HG03457 (cell line): ENCODE results near the gene ABL1.

Experiments used
- ATAC-seq: cut with Tn5 transposase; IDR thresholded peaks from one replicate; pipeline ENCODE4 v1.9.1; 2021; ENCODE audit warnings: moderate number of reproducible peaks; ENCODE audit not compliant: unreplicated experiment

ABL1 gene

GRCh38 chr9:130870491-130871381 lies 35.7 kb downstream of the ABL1 start:
- no peak for ATAC-seq

GRCh38 chr9:130871395-130872062 lies 36.5 kb downstream of the ABL1 start:
- ATAC-seq: no peak

- no peak for ATAC-seq
Observed at GRCh38 chr9:130872093-130872492, 37.0 kb downstream of the ABL1 start.

- no peak for ATAC-seq
Observed at GRCh38 chr9:130872508-130872907, 37.5 kb downstream of the ABL1 start.

GRCh38 chr9:130872912-130873503 lies 38.0 kb downstream of the ABL1 start:
- ATAC-seq: no peak

- ATAC-seq: no peak
Observed at GRCh38 chr9:130873966-130874365, 38.9 kb downstream of the ABL1 start.

- no peak for ATAC-seq
Observed at GRCh38 chr9:130874783-130875182, 39.7 kb downstream of the ABL1 start.

- no peak for ATAC-seq
Observed at GRCh38 chr9:130877300-130877699, 42.2 kb downstream of the ABL1 start.

GRCh38 chr9:130878295-130878694 lies 43.2 kb downstream of the ABL1 start:
- no peak for ATAC-seq

GRCh38 chr9:130879863-130880411 lies 44.9 kb downstream of the ABL1 start:
- no peak for ATAC-seq

- ATAC-seq: no peak
Observed at GRCh38 chr9:130880599-130881220, 45.7 kb downstream of the ABL1 start.

- ATAC-seq: no peak
Observed at GRCh38 chr9:130881516-130881915, 46.5 kb downstream of the ABL1 start.

- no peak for ATAC-seq
Observed at GRCh38 chr9:130882696-130883225, 47.7 kb downstream of the ABL1 start.

GRCh38 chr9:130883479-130883878 lies 48.4 kb downstream of the ABL1 start:
- no peak for ATAC-seq

GRCh38 chr9:130884111-130884531 lies 49.1 kb downstream of the ABL1 start:
- ATAC-seq: no peak

- no peak for ATAC-seq
Observed at GRCh38 chr9:130884542-130885483, 49.8 kb downstream of the ABL1 start.

GRCh38 chr9:130885484-130886375 lies 50.7 kb downstream of the ABL1 start:
- no peak for ATAC-seq

- ATAC-seq: no peak
Observed at GRCh38 chr9:130886981-130887380, 51.9 kb downstream of the ABL1 start.
